Right lobe of liver (tissue), 4 donors: ENCODE results near the gene ZNF473.

Experiments used
- POLR2A ChIP-seq: fragments of 450-650 bp; IDR thresholded peaks from one replicate; pipeline ENCODE4 v1.6.1; 2017; ENCODE audit warnings: antibody characterized with exemption, mild to moderate bottlenecking
- TF ChIP-seq, protein P1 (sequence below), 4 donors: fragments of 200-600 bp in 3 of 4; fragments of 450-650 bp in 1 of 4; IDR thresholded peaks; one replicate each; pipeline versions ENCODE4 v1.5.1 to v1.8.0; 2016 to 2022; ENCODE audit warnings: antibody characterized with exemption in 4 of 4, mild to moderate bottlenecking in 2 of 4
- donor health status: DM: no; HTN: no; CAD: no.
- donor health status: DM: no; HTN: no; CAD: no.
- donor health status: DM: no; HTN: yes; CAD: no.

DNA sequence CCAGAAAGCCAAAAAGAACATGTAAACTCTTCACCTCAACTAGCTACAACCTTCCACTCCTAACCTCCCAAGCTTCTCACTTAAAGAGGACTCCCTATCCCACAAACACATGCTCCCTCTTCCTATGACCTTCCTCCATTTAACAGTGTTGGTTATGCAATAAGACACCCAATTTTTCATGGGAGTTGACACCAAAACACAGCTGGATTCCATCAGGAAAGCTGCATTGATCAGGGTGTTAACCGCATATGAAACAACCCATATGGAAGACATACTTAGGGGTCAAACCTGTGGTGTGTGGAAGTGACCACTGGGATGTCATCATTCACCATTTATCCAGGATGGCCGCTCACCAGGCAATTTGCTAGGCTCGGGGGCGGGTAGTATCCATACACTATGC lies 21.9 kb downstream of the ZNF473 start:
- TF ChIP-seq, protein P1, sequence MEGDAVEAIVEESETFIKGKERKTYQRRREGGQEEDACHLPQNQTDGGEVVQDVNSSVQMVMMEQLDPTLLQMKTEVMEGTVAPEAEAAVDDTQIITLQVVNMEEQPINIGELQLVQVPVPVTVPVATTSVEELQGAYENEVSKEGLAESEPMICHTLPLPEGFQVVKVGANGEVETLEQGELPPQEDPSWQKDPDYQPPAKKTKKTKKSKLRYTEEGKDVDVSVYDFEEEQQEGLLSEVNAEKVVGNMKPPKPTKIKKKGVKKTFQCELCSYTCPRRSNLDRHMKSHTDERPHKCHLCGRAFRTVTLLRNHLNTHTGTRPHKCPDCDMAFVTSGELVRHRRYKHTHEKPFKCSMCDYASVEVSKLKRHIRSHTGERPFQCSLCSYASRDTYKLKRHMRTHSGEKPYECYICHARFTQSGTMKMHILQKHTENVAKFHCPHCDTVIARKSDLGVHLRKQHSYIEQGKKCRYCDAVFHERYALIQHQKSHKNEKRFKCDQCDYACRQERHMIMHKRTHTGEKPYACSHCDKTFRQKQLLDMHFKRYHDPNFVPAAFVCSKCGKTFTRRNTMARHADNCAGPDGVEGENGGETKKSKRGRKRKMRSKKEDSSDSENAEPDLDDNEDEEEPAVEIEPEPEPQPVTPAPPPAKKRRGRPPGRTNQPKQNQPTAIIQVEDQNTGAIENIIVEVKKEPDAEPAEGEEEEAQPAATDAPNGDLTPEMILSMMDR (IDR thresholded peaks at IDR 0.05): no peak
- no peak for TF ChIP-seq POLR2A
